ENCODE measurements around the gene CTNS.

CTNS gene

GRCh38 chr17:3639981-3640596 is 3.5 kb downstream of the CTNS start:
- DNase-seq (ENCODE audit: low spot score): peak; percentile 72
- Mint-ChIP-seq H3K36me3 (ENCODE audit: low read depth) (peaks cover 27% of the 10 kb centered on the region), H3K4me1 (ENCODE audit: low read depth) (peaks cover 54% of the 10 kb centered on the region), H3K27me3 (ENCODE audit: low read depth) (no peaks in the 10 kb centered on the region), H3K4me3 (peak overlapping the region; percentile 64), H3K9me3 (no peaks in the 10 kb centered on the region), H3K27ac (peak overlapping the region; percentile 94)

DNA sequence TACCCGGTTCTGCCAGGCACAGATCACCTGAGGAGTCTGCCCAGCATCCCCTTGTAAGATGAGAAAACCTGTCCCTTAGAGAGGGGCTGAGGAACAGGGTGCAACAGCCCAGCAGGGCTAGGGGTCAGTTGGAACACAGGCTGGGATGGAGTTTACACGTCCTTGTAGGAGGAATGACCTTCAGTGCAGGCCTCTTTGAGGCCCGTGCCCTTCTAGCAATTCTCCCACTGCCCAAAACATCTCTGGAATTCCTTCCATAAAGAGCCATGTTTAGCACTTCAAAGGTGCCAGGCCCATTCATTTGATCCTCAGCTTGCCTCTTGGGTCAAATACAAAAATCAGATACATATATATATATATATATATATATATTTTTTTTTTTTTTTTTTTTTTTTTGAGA is 4.5 kb downstream of the CTNS start:
- H3K9me3 Mint-ChIP-seq: no peaks in the 10 kb centered on the region
- H3K27me3 Mint-ChIP-seq (ENCODE audit: low read depth): no peaks in the 10 kb centered on the region
- no peak overlapping the region for H3K4me3 Mint-ChIP-seq
- peaks cover 56% of the 10 kb centered on the region for H3K4me1 Mint-ChIP-seq (ENCODE audit: low read depth)
- DNase-seq (ENCODE audit: low spot score): no peak
- peaks cover 32% of the 10 kb centered on the region for H3K36me3 Mint-ChIP-seq (ENCODE audit: low read depth)
- H3K27ac Mint-ChIP-seq: peak overlapping the region; percentile 94

- Mint-ChIP-seq H3K27ac (peak overlapping the region; percentile 21), H3K4me1 (ENCODE audit: low read depth) (peaks cover 56% of the 10 kb centered on the region), H3K9me3 (no peaks in the 10 kb centered on the region), H3K36me3 (ENCODE audit: low read depth) (peaks cover 32% of the 10 kb centered on the region), H3K4me3 (no peak overlapping the region), H3K27me3 (ENCODE audit: low read depth) (no peaks in the 10 kb centered on the region)
- no peak for DNase-seq (ENCODE audit: low spot score)
Measured at GRCh38 chr17:3641717-3642486, 5.3 kb downstream of the CTNS start.

- H3K4me3 Mint-ChIP-seq: peak overlapping the region; percentile 5
- no peaks in the 10 kb centered on the region for H3K9me3 Mint-ChIP-seq
- H3K36me3 Mint-ChIP-seq (ENCODE audit: low read depth): peaks cover 33% of the 10 kb centered on the region
- H3K4me1 Mint-ChIP-seq (ENCODE audit: low read depth): peaks cover 40% of the 10 kb centered on the region
- peak overlapping the region; percentile 68 for H3K27ac Mint-ChIP-seq
- H3K27me3 Mint-ChIP-seq (ENCODE audit: low read depth): no peaks in the 10 kb centered on the region
- peak; percentile 62 for DNase-seq (ENCODE audit: low spot score)
Measured at GRCh38 chr17:3643889-3644349, 7.4 kb downstream of the CTNS start.

DNA sequence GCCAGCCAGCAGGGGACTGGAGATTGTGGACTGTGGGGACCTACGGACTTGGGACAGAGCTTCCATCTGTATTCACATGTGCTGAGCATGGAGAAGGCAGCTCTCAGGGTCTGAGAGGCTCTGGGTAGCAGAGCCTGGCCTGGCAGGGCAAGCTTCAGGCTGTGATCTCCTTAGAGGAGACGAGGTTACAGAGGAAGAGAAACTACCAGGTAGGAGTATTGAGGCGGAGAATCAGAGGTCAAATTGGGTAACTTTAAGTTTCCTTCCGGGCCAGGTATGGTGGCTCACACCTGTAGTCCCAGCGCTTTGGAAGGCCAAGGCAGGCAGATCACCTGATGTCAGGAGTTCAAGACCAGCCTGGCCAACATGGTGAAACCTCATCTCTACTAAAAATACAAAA is 8.8 kb downstream of the CTNS start:
- Mint-ChIP-seq H3K27me3 (ENCODE audit: low read depth) (no peaks in the 10 kb centered on the region), H3K4me3 (no peak overlapping the region), H3K9me3 (no peaks in the 10 kb centered on the region), H3K4me1 (ENCODE audit: low read depth) (peaks cover 29% of the 10 kb centered on the region), H3K27ac (no peak overlapping the region), H3K36me3 (ENCODE audit: low read depth) (peaks cover 34% of the 10 kb centered on the region)
- DNase-seq (ENCODE audit: low spot score): no peak

DNA sequence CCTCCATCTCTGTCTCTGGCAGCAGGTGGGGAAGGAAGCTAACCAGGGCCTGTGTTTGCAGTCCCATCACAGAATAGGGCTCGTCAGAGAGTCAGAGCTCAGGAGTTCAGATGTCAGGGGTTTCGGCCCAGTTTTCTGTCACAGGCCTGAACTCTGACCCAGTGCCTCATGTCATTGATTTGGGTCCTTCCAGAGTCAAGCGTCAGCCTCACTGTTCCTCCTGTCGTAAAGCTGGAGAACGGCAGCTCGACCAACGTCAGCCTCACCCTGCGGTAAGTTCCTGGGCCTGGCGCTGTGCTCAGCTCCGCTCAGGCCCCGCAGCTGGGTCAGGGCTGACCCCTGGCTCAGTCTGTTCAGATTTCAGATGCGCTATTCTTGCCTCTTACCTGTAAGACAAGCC is 10.7 kb downstream of the CTNS start:
- no peaks in the 10 kb centered on the region for H3K9me3 Mint-ChIP-seq
- H3K27ac Mint-ChIP-seq: no peak overlapping the region
- no peaks in the 10 kb centered on the region for H3K27me3 Mint-ChIP-seq (ENCODE audit: low read depth)
- DNase-seq (ENCODE audit: low spot score): no peak
- H3K4me3 Mint-ChIP-seq: no peak overlapping the region
- H3K4me1 Mint-ChIP-seq (ENCODE audit: low read depth): peaks cover 15% of the 10 kb centered on the region
- peaks cover 27% of the 10 kb centered on the region for H3K36me3 Mint-ChIP-seq (ENCODE audit: low read depth)

DNA sequence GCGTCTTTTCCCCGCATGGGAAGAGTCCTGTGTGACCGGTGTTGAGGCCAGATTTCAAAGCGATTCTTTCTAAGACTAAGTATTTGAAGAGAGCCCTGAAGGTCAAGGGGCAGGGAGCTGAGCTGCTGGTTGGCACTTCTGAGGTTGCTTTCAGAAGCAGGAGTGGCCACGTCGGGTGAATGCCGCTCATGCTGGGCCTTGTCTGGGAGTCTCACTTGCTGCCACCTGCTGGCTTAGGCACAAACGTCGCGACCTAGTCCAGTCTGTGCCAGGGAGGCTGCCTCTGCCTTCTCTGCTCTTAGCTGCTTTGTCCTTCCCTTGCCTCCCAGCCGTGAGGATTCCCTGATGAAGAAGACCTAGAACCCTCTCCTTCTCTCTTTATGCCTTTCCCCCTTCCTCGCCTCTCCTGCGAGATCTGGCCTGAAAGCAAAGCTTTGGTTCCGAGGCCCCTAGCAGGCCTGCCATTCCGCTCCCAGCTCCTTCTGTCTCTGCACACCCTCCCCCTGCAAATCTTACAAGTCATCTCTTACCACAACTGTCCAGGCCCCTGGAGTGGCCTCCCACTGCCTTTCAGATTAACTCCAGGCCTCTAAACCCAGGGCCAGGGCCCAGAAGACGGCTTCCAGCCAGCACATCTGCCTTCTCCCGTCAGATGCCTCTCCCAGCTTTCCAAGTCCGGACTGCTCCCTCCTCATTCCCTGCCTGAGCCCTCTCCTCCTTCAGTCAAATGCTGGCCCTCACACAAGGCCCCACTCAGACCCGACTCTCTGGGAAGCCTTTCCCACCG is 11.4 kb downstream of the CTNS start:
- Mint-ChIP-seq H3K9me3 (no peaks in the 10 kb centered on the region), H3K27me3 (ENCODE audit: low read depth) (no peaks in the 10 kb centered on the region), H3K27ac (no peak overlapping the region), H3K4me3 (no peak overlapping the region), H3K36me3 (ENCODE audit: low read depth) (peaks cover 26% of the 10 kb centered on the region), H3K4me1 (ENCODE audit: low read depth) (peaks cover 15% of the 10 kb centered on the region)
- peak; percentile 41 for DNase-seq (ENCODE audit: low spot score)

DNA sequence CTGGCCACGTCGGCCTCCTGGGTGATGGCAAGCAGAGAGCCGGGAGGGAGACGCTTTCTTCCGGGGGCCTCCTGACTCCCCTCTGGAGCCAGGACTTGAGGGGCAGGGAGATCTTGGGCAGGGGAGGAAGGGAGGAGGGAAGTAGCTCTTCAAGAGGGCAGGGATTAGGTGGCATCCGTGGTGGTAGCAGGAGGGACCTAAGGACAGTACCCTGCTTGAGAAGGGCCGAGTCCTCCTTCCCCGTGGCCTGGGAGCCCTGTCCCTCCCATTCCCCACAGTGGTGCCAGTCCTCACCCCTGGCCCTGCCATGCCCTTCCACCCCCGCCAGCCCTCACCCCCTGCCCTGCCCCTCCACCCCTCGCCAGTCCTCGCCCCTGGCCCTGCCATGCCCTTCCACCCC is 19.2 kb downstream of the CTNS start:
- H3K27me3 Mint-ChIP-seq (ENCODE audit: low read depth): no peaks in the 10 kb centered on the region
- no peaks in the 10 kb centered on the region for H3K36me3 Mint-ChIP-seq (ENCODE audit: low read depth)

GRCh38 chr17:3656353-3656752 is 19.8 kb downstream of the CTNS start:
- Mint-ChIP-seq H3K4me3 (no peak overlapping the region), H3K9me3 (no peaks in the 10 kb centered on the region), H3K36me3 (ENCODE audit: low read depth) (no peaks in the 10 kb centered on the region), H3K4me1 (ENCODE audit: low read depth) (no peaks in the 10 kb centered on the region), H3K27me3 (ENCODE audit: low read depth) (no peaks in the 10 kb centered on the region), H3K27ac (peak overlapping the region; percentile 26)
- no peak for DNase-seq (ENCODE audit: low spot score)

More for the DNA sequence above, 19.2 kb downstream of the CTNS start:
- DNase-seq (ENCODE audit: low spot score): no peak
- Mint-ChIP-seq H3K4me1 (ENCODE audit: low read depth) (no peaks in the 10 kb centered on the region), H3K27ac (no peak overlapping the region), H3K9me3 (no peaks in the 10 kb centered on the region), H3K4me3 (no peak overlapping the region)

DNA sequence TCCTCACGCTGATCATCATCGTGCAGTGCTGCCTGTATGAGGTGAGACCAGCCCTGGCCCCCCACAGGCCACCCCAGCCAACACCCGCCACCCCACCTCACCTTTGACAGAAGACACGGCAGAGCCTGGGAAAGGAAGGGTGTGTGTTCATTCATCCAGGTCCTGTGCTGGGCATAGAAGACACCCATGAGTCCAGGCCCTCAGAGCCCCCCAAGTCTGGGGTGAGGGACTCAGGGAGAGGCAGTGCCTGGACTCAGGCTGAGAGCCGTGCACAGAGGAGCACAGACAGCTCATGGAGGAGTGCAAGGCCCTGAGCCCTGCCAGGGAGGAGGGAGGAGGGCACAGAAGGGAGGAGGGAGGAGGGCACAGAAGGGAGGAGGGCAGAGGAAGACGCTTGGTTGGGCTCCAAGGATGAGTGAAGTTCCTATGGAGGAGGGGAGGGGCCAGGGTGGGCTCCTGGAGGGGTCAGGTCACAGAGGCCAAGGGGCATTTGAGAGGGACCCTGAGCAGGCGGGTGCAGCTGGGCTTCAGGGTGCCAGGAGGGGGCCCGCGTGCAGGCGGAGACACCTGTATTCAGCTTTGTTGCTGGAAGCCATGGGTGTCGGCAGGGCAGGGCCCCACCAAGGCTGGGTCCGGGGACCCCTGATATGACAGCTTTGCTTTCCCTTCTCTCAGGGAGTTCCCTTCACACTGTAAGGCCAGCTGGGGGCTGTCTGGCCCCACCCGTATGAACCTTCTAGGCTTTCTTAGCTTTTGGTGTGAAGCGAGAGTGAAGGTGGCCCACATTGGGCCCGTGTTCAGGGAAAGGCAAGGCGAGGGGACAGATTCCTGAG is 20.4 kb downstream of the CTNS start:
- no peaks in the 10 kb centered on the region for H3K4me1 Mint-ChIP-seq (ENCODE audit: low read depth)
- no peaks in the 10 kb centered on the region for H3K9me3 Mint-ChIP-seq
- H3K27ac Mint-ChIP-seq: peak overlapping the region; percentile 26
- H3K4me3 Mint-ChIP-seq: no peak overlapping the region
- H3K27me3 Mint-ChIP-seq (ENCODE audit: low read depth): no peaks in the 10 kb centered on the region
- DNase-seq (ENCODE audit: low spot score): no peak
- no peaks in the 10 kb centered on the region for H3K36me3 Mint-ChIP-seq (ENCODE audit: low read depth)

- Mint-ChIP-seq H3K27me3 (ENCODE audit: low read depth) (no peaks in the 10 kb centered on the region), H3K36me3 (ENCODE audit: low read depth) (no peaks in the 10 kb centered on the region), H3K27ac (no peak overlapping the region), H3K4me3 (no peak overlapping the region), H3K4me1 (ENCODE audit: low read depth) (no peaks in the 10 kb centered on the region), H3K9me3 (no peaks in the 10 kb centered on the region)
- no peak for DNase-seq (ENCODE audit: low spot score)
Measured at GRCh38 chr17:3657588-3657869, 21.0 kb downstream of the CTNS start.

DNA sequence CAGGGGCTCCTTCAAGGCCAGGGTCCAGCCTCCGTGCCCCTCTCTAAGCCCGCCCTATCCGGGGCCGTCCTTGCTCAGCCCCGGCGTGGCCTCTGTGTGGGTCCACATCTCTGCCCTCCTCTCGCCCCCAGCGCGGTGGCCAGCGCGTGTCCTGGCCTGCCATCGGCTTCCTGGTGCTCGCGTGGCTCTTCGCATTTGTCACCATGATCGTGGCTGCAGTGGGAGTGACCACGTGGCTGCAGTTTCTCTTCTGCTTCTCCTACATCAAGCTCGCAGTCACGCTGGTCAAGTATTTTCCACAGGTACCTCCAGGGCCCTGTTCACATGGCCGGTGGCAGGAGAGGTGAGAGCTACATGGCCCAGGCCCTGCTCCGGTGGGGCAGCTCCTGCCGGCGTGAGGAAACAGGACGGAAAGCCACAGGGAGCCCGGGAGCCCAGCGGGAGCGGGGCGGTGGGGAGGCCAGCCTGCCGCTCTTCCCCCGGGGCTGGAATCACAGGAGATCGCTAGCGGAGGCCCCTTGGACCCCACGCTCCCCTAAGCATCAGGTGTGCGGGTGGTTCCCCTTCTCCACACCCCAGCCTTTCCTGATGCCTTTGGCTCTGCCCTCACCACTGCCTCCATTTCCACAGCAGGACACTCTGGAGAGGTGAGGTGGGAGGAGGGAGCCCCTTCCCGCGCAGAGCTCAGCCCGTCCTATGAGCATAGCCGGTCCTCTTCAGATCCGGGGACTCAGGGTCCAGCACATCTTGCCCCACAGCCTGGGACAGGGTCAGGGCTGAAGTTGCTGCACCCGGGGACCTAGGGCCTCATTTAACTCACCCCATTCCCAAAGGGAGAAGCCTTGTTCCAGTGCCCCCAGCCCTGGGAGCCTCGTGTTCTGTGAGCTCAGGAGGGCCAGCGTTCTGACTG is 21.6 kb downstream of the CTNS start:
- H3K4me3 Mint-ChIP-seq: no peak overlapping the region
- no peak for DNase-seq (ENCODE audit: low spot score)

More for the DNA sequence above, 21.6 kb downstream of the CTNS start:
- no peak overlapping the region for H3K27ac Mint-ChIP-seq
- no peaks in the 10 kb centered on the region for H3K36me3 Mint-ChIP-seq (ENCODE audit: low read depth)
- H3K27me3 Mint-ChIP-seq (ENCODE audit: low read depth): no peaks in the 10 kb centered on the region
- H3K4me1 Mint-ChIP-seq (ENCODE audit: low read depth): no peaks in the 10 kb centered on the region
- no peaks in the 10 kb centered on the region for H3K9me3 Mint-ChIP-seq
